Muscle of arm (tissue), 14 donors: Measurements from ENCODE around the gene NOM1. TPM values are rescaled to one million over a fixed set of nuclear protein-coding genes. Genes with fewer than 3 reads are reported as not detected.
"Not testable (repeated sequence)": the region's sequence is repeated elsewhere in the genome, so short reads cannot be mapped to it uniquely, and the experiment has no call there.

ENCODE experiments used
- DNase-seq: peaks from one replicate; pipeline ENCODE4 v3.0.0-alpha.2; 2013
- long read RNA-seq, 11 donors: transcript quantifications; one replicate each; lab custom pipeline, GENCODE V29; 2026
- polyA plus RNA-seq, 12 donors: library from polyadenylated mRNA; unstranded; fragments of 120-200 nt; gene quantifications; one replicate each; pipeline ENCODE4 v1.2.1, GENCODE V29; 2013; ENCODE audit not compliant: insufficient read length in 12 of 12

NOM1 gene, protein sequence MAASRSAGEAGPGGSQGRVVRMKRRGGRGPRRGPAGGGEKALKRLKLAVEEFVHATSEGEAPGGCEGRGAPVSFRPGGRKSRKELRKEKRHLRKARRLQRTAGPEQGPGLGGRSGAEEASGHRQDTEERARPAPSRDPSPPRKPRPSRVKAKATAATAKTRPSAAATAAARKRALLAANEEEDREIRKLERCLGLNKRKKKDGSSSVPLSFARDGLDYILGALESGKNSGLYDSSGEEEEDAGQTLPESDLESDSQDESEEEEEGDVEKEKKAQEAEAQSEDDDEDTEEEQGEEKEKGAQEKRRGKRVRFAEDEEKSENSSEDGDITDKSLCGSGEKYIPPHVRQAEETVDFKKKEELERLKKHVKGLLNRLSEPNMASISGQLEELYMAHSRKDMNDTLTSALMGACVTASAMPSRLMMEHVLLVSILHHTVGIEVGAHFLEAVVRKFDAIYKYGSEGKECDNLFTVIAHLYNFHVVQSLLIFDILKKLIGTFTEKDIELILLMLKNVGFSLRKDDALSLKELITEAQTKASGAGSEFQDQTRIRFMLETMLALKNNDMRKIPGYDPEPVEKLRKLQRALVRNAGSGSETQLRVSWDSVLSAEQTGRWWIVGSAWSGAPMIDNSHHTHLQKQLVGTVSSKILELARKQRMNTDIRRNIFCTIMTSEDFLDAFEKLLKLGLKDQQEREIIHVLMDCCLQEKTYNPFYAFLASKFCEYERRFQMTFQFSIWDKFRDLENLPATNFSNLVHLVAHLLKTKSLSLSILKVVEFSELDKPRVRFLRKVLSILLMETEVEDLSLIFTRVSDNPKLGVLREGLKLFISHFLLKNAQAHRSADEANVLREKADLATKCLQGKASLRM
- polyA plus RNA-seq: 10 to 100 TPM in 11 of 12 donors, not detected in 1; 11.0 to 25.7 (median 16.7) TPM
- long read RNA-seq, donor 1: 0 reads
- long read RNA-seq, donor 2, full-length matches to known transcripts: 1 of 7 reads
- long read RNA-seq, donor 2, partial matches to known transcripts: 6 of 7 reads
- long read RNA-seq, donor 2, other reads (novel, unspliced or antisense): 0 of 7 reads
- long read RNA-seq, donor 3, partial matches to known transcripts: 0 of 1 reads
- long read RNA-seq, donor 3, other reads (novel, unspliced or antisense): 0 of 1 reads
- long read RNA-seq, donor 4: 0 reads
- long read RNA-seq, donor 5, full-length matches to known transcripts: 2 of 7 reads
- long read RNA-seq, donor 5, partial matches to known transcripts: 5 of 7 reads
- long read RNA-seq, donor 5, other reads (novel, unspliced or antisense): 0 of 7 reads
- long read RNA-seq, donor 6, partial matches to known transcripts: 0 of 1 reads
- long read RNA-seq, donor 6, other reads (novel, unspliced or antisense): 0 of 1 reads
- long read RNA-seq, donor 7, full-length matches to known transcripts: 1 of 1 reads
- long read RNA-seq, donor 7, partial matches to known transcripts: 0 of 1 reads
- long read RNA-seq, donor 7, other reads (novel, unspliced or antisense): 0 of 1 reads
- long read RNA-seq, donor 8, full-length matches to known transcripts: 1 of 6 reads
- long read RNA-seq, donor 8, partial matches to known transcripts: 5 of 6 reads
- long read RNA-seq, donor 8, other reads (novel, unspliced or antisense): 0 of 6 reads
- long read RNA-seq, donor 9: 0 reads
- long read RNA-seq, donor 10, full-length matches to known transcripts: 4 of 4 reads
- long read RNA-seq, donor 10, partial matches to known transcripts: 0 of 4 reads
- long read RNA-seq, donor 10, other reads (novel, unspliced or antisense): 0 of 4 reads
- long read RNA-seq, donor 11, full-length matches to known transcripts: 1 of 1 reads
- long read RNA-seq, donor 11, partial matches to known transcripts: 0 of 1 reads
- long read RNA-seq, donor 11, other reads (novel, unspliced or antisense): 0 of 1 reads

DNA sequence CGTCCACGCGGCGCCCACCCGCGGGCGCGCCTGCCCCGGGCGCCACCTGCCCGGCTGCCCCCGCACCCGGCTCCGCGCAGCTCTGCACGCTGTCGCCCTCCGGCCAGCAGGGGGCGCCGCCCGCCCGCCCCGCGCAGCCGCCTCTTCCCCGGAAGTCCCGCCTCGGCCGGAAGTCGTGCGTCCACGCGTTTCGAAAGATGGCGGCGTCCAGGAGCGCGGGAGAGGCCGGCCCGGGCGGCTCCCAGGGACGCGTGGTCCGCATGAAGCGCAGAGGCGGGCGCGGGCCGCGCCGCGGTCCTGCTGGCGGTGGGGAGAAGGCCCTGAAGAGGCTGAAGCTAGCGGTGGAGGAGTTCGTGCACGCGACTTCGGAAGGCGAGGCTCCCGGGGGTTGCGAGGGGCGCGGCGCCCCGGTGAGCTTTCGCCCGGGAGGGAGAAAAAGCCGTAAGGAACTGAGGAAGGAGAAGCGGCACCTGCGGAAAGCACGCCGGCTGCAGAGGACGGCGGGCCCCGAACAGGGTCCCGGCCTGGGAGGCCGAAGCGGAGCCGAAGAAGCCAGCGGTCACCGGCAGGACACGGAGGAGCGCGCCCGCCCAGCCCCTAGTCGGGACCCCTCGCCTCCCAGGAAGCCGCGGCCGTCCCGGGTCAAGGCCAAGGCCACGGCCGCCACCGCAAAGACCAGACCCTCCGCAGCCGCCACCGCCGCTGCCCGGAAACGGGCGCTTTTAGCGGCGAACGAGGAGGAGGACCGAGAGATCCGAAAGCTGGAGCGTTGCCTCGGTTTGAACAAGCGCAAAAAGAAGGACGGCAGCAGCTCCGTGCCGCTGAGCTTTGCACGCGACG is at the start of gene NOM1:
TSS of gene NOM1 (plus strand) at position 172 of the 840 bp plus-strand sequence. CDS start at position 198, 26 bp downstream.
- DNase-seq: peak; percentile 90

DNA sequence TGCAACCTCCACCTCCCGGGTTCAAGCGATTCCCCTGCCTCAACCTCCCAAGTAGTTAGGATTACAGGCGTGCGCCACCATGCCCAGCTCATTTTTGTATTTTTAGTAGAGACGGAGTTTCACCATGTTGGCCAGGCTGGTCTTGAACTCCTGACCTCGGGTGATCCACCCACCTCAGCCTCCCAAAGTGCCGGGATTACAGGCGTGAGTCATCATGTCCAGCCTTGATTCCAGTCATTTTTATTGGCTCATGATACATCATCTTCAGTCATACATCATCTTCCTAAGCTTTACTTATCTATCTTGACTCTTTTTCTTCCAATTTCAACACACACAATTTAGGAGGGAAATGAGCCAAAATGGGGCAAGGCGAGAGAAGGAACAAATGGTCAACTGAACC is 49.4 kb upstream of the NOM1 start:
- DNase-seq: not testable (repeated sequence)

DNA sequence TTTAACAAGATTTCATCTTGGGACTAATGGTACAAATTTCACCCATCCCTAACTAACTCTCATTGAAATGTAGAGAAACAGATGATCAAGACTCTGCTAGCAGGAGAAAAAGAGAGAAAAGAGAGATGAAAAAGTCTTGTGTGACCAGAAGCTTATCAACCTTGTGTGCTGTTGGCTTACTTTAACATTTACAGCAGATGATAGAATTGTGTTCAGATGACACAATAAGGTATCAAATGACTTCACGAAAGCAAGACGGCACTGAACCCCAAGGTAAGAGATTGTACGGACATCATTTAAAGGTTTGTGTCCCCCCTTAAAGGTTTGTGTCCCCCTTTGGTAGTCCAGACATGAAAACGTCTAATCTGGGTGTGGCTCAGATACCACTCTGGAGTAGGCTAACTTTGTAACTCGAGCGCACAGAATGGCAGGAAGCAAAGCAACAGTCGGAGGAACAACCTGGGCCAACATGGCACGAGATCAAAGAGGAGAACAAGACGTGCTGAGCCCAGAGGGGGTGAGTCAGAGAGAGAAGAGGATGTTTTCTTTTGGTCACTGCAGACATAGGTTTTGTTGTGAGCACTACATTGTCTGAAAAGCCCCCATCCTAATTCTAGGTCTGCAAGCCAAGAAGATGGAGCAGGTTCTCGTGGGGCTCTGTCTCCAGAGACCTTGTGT is 46.1 kb upstream of the NOM1 start:
- DNase-seq: no peak

DNA sequence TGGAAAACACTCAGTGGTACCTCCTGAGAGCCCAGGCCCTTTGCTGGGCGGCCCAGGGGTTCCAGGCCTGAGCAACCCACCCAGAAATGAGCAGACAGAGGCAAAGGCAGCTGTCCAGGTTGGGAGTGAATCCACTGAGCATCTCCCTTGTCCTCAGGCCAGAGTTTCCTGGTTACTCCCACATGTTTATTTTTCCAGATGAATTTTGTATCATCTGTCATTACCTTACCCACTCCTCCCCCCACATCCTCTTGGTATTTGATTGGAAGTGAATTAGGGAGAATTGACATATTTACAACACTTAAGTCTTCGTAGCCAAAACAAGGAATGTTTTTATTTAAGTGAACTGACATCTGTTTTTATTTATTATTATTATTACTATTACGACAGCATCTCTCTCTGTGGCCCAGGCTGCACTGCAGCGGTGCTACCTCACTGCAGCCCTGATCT is 43.3 kb upstream of the NOM1 start:
- DNase-seq: peak; percentile 48

DNA sequence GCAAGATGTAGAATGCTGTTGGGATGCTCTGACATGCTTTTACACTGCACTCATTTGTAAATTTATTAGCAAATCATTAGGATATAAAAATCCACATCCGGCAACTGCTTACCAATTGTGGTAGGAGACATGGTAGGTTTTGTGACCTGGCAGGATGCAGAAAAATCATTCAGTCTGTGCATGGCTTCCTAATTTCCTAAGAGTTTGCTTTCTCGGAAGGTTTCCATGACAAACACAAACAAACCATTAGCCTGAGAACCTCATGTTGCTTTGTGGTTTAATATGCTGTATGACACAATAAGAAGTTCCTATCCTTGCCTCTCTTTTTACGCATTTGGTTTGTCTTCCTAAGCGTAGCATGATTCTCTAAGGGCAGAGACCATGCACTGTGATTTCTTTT is 41.9 kb upstream of the NOM1 start:
- peak; percentile 36 for DNase-seq

DNA sequence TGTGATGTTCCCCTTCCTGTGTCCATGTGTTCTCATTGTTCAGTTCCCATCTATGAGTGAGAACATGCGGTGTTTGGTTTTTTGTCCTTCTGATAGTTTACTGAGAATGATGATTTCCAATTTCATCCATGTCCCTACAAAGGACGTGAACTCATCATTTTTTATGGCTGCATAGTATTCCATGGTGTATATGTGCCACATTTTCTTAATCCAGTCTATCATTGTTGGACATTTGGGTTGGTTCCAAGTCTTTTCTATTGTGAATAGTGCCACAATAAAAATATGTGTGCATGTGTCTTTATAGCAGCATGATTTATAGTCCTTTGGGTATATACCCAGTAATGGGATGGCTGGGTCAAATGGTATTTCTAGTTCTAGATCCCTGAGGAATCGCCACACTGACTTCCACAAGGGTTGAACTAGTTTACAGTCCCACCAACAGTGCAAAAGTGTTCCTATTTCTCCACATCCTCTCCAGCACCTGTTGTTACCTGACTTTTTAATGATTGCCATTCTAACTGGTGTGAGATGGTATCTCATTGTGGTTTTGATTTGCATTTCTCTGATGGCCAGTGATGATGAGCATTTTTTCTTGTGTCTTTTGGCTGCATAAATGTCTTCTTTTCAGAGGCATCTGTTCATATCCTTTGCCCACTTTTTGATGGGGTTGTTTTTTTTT is 39.8 kb upstream of the NOM1 start:
- DNase-seq: not testable (repeated sequence)

DNA sequence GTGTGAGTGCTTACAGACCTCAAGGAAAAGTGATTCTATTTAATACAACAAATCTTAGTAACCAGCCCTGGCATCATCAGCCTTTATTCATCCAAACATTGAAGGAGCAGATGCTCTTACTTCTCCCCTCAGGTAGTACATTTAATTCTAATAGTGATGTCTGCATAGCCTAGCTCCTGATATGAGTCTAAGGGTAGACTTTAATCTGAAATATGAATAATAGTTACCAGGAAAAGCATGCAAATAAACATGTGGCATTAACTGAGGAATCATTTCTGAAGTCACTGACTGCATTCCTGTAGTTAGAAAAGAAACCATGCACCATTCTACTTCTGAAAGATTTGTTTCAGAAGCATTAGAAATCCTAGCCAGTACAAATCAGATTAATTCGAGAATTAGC is 30.9 kb upstream of the NOM1 start:
- DNase-seq: no peak

DNA sequence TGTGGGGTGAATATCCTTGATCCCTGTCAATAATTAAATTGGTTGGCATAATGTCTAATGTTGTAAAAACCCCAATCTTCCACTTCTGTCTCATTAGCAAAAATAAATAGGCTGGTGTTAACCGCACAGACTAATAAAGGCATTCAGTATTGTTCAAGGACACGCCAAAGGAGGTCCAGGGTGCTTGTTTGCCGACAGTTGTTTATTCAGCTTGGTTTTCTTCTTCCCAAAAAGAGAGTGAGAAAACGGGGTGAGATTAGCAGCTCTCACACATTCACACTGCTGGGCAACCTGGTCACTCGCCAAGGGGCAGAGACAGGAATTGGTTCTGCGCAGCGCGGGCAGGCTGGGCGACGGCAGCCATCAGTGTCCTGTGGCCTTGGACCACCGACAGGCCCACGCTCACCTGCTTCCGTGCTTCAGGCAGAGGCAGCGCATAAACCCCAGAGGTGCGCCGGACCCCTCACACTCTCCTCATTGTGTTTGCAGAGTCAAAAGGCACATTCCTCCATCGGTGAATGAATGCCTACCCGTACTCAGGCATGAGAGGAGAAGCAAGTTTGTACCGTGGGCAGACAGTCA is 30.3 kb upstream of the NOM1 start:
- no peak for DNase-seq

DNA sequence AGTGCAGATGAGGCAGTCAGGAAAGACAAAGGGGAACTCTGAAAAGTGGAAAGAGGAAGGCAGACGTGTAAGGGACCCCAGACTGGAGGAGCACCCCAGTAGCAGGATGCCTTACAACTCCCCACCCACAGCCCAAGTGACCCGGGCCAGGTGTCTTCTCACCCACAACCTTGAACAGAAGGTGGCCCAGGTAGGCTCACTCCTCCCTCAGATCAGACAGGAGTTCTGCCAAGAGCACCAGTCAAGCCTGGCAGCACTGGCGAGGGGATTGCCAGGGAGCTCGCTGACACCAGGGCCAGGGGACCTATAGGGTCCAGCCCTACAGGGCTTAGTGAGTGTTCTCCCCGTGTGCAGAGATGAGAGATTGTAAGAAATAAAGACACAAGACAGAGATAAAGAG is 29.4 kb upstream of the NOM1 start:
- DNase-seq: no peak

DNA sequence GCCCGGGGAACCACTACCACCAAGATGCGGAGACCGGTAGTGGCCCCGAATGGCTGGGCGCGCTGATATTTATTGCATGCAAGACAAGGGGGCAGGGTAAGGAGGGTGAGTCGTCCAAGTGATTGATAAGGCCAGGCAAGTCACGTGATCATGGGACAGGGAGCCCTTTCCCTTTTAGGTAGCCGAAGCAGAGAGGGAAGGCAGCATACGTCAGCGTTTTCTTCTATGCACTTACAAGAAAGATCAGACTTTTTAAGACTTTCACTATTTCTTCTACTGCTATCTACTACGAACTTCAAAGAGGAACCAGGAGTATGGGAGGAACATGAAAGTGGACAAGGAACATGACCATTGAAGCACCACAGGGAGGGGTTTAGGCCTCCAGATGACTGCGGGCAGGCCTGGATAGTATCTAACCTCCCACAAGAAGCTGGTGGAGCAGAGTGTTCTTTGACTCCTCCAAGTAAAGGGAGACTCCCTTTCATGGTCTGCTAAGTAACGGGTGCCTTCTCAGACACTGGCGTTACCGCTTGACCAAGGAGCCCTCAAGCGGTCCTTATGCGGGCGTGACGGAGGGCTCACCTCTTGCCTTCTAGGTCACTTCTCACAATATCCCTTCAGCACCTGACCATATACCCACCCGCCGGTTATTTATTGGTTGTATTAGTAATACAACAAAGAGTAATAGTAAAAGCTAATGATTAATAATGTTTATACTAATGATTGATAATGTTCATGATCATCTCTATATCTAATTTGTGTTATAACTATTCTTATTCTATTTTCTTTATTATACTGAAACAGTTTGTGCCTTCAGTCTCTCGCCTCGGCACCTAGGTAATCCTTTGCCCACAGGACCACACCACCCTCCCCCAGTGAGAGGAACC is 28.8 kb upstream of the NOM1 start:
- not testable (repeated sequence) for DNase-seq

DNA sequence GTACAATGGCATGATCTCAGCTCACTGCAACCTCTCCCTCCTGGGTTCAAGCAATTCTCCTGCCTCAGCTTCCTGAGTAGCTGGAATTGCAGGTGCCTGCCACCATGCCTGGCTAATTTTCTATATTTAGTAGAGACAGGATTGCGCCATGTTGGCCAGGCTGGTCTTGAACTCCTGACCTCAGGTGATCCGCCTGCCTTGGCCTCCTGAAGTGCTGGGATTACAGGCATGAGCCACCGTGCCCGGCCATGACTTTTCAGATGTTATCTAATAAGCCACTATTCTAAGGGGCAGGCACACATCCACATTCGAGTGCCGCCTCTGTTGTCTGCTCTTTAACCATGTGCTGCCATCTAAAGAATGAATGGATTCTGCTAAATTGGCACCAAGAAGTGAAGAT is 27.2 kb upstream of the NOM1 start:
- not testable (repeated sequence) for DNase-seq

DNA sequence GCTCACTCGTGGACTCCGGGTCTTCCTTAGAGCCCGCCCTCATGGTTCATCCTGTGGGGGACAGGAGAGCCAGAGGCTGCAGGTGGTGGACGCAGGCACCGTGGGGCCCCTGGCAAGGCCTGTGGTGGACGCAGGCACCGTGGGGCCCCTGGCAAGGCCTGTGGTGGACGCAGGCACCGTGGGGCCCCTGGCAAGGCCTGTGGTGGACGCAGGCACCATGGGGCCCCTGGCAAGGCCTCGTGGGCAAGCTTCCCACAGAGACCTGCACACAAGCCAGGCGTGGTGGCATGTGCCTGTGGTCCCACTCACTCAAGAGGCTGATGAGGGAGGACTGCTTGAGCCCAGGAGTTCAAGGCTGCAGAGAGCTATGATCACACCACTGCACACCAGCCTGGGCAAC is 23.7 kb upstream of the NOM1 start:
- not testable (repeated sequence) for DNase-seq

DNA sequence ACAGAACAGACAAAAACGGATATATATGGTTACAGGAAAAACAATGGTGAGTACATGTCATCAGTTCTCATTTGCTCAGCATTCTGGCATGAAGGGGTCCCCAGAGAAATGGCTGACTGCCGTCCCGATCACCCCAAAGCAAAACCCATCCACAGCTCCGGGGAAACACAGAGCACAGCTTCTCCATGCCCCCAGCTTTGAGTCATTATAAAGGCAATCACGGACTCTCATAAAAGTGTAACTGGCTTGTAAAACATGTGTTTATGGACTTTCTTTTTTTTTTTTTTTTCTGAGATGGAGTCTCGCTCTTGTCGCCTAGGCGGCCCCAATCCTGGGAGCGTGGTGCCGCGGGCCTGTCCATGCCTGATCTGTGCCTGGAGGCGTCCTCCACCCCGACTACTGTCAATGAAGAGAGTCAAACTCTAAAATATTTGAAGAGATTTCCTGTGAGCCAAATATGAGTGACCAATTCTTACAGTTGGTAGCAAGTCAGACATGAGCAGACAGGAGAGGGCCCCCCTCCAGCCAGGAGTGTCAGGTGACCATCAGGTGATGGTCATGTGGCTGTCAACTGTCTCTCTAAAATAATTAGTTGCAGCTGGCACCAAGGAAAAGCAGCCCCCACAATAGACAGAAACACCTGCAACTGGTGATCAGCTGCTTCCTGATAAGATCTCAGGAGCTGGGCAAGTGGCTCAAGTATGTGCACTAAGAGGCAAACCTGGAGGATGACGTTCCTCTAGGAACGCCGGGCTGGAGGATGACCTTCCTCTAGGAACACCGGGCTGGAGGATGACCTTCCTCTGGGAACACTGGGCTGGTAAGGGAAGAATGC is 21.7 kb upstream of the NOM1 start:
- no peak for DNase-seq

DNA sequence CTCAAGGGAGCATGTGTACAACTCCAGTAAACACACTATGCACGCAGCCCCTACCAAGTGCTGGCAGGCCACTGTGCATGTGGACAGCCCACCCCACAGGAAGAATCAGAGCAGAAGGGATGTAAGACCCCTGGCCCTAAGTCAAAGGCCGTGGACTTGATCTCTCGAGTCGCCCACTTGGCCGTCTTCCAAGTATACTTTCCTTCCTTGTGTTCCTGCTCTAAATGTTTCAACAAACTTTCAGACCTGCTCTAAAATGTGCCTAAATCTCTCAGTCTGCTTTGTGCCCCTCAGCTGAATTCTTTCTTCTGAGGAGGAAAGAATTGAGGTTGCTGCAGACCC is 21.1 kb upstream of the NOM1 start:
- no peak for DNase-seq

DNA sequence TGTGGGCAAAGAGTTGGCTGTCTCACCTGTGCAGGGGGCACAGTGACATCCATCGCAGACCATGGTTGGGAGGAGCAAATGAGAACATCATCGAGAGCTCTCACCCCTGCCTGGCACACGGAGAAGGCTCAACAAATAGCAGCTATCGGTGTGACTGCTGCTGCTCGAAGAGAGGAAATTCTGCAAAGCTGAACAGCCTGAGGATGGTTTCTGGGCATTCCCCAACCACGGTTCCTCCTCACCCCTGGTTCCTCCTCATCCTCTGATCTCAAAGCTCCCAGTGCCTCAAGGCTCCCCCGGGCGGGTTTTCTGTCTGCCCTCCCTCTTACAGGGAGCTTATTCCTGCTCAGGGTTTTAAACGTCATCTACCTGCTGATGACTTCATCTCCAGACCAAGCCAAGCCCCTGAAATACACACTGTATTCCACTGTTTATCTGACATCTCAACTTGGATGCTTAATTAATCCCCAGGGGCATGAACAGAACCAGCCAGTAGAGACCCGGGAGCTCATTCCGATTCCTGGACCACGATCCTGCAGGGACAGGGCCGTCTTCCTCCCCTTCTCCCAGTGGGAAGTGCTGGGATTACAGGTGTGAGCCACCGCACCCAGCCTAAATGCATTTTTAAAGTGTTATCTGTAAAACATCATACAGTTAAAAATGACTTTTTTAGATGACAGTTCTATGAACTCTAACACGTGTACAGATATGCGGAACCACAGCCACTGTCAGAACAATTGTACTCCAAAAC is 19.5 kb upstream of the NOM1 start:
- no peak for DNase-seq
